Endothelial cell (in vitro differentiated cells): ENCODE measurements around the gene ERCC2. TPM values are rescaled to one million over a fixed set of nuclear protein-coding genes. Genes with fewer than 3 reads are reported as not detected.
"Not testable (repeated sequence)": the region's sequence is repeated elsewhere in the genome, so short reads cannot be mapped to it uniquely, and the experiment has no call there.

Experiments used
- DNase-seq: peaks from one replicate; pipeline ENCODE4 v3.0.0; 2021; ENCODE audit warnings: low spot score
- H3K27ac Mint-ChIP-seq: one replicate; pipeline ENCODE4 v1.8.0; 2021; ENCODE audit warnings: mixed read lengths, inconsistent platforms; ENCODE audit not compliant: unreplicated experiment
- H3K27me3 Mint-ChIP-seq: one replicate; pipeline ENCODE4 v1.8.0; 2021; ENCODE audit warnings: mild to moderate bottlenecking, moderate library complexity, mixed read lengths, inconsistent platforms; ENCODE audit not compliant: unreplicated experiment
- H3K36me3 Mint-ChIP-seq: one replicate; pipeline ENCODE4 v1.8.0; 2021; ENCODE audit warnings: mild to moderate bottlenecking, low read depth, mixed read lengths, inconsistent platforms; ENCODE audit not compliant: unreplicated experiment
- H3K4me1 Mint-ChIP-seq: one replicate; pipeline ENCODE4 v1.8.0; 2021; ENCODE audit warnings: mild to moderate bottlenecking, mixed read lengths, inconsistent platforms; ENCODE audit not compliant: unreplicated experiment
- H3K4me3 Mint-ChIP-seq: one replicate; pipeline ENCODE4 v1.8.0; 2021; ENCODE audit warnings: mild to moderate bottlenecking, mixed read lengths, inconsistent platforms; ENCODE audit not compliant: unreplicated experiment
- H3K9me3 Mint-ChIP-seq: one replicate; pipeline ENCODE4 v1.8.0; 2021; ENCODE audit warnings: mixed read lengths, inconsistent platforms; ENCODE audit not compliant: unreplicated experiment
- total RNA-seq: library from RNA; stranded (reverse); fragmentation: NEBNext Ultra II Directional; extraction: Animal tissue kit (Norgen Biotek cat#: 25700); gene quantifications from one replicate; pipeline ENCODE4 v1.2.1, GENCODE V29; 2021; ENCODE audit not compliant: unreplicated experiment
- TF ChIP-seq, protein P1 (sequence below): fragments of 200-600 bp; sonication (generic); IDR thresholded peaks from one replicate; pipeline ENCODE4 v1.5.0; 2021; ENCODE audit warnings: antibody characterized with exemption; ENCODE audit not compliant: unreplicated experiment

Gene ERCC2
- total RNA-seq, 1 donor from 2014 or later: 44.2 TPM

DNA sequence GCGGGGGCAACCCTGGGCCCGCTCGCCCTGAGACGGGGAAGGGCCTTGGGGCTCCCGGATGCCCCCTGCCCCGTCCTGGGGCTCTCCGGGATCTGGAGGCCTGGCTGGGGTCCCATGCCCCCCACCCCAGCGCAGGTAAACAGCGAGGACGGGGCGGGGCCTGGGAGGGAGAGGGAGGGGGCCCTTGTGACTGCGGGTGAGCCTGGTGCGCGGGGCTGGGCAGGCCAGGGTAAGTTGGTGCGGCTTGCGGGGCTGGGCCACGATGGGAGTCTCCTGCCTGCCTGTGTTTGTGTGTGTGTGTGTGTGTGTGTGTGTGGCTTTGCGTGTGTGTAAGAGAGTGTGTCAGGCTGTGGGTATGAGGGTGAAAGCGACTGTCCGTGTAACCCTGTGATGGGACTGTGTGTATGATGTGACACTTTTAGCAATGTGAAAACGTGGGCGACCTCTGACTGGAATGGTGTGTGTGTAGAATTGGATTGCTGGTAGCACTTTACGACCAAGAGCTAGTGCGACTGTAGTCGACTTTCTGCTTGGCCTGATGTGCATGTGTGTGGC lies 29.4 kb downstream of the ERCC2 start:
- Mint-ChIP-seq H3K27me3 (peaks cover 10% of the 10 kb centered on the region), H3K36me3 (no peaks in the 10 kb centered on the region), H3K9me3 (no peaks in the 10 kb centered on the region), H3K4me3 (no peak overlapping the region), H3K4me1 (peaks cover 4% of the 10 kb centered on the region), H3K27ac (no peak overlapping the region)
- TF ChIP-seq, protein P1, sequence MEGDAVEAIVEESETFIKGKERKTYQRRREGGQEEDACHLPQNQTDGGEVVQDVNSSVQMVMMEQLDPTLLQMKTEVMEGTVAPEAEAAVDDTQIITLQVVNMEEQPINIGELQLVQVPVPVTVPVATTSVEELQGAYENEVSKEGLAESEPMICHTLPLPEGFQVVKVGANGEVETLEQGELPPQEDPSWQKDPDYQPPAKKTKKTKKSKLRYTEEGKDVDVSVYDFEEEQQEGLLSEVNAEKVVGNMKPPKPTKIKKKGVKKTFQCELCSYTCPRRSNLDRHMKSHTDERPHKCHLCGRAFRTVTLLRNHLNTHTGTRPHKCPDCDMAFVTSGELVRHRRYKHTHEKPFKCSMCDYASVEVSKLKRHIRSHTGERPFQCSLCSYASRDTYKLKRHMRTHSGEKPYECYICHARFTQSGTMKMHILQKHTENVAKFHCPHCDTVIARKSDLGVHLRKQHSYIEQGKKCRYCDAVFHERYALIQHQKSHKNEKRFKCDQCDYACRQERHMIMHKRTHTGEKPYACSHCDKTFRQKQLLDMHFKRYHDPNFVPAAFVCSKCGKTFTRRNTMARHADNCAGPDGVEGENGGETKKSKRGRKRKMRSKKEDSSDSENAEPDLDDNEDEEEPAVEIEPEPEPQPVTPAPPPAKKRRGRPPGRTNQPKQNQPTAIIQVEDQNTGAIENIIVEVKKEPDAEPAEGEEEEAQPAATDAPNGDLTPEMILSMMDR: no peak
- no peak for DNase-seq

DNA sequence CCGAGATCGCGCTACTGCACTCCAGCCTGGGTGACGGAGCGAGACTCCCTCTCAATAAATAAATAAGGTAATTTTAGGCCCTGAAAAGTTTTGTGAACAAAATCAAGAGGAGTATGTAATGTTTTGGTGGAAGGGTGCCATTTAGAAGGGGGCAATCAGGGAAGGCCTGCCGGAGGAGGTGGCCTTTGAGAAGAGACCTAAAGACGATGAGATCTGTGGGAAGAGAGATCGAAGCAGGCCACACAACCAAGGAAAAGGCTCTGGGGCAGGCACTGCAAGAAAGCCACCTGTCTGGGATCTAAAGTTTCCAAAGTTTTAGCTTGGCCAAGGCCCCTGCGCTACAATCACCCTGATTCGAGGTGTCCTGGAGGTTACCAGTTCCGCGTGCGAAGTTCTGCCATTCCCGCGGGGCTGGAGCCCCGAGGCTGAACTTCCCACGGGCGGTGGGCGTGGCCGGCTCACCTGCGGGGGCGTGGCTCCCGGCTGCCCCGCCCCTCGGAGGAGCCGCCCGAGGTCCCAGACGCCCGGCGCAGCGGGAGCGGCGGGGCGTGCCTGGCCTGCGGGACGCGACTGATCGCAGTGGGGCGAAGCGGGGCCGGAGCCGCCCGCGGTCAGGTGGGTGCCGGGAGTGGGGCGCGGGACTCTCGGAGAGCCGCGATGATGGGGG lies 30.0 kb downstream of the ERCC2 start, which contains the start of gene KLC3:
Gene KLC3, plus strand, starts transcription at position 519 of the 667 bp plus-strand sequence. CDS start 4,792 bp downstream, outside the sequence.
- H3K27me3 Mint-ChIP-seq: peaks cover 7% of the 10 kb centered on the region
- TF ChIP-seq, protein P1: no peak
- H3K4me3 Mint-ChIP-seq: peak within 1 kb of the TSS; percentile 80
- H3K4me1 Mint-ChIP-seq: peaks cover 4% of the 10 kb centered on the region
- DNase-seq: peak; percentile 20
- H3K9me3 Mint-ChIP-seq: no peaks in the 10 kb centered on the region
- no peaks in the 10 kb centered on the region for H3K36me3 Mint-ChIP-seq
- no peak within 1 kb of the TSS for H3K27ac Mint-ChIP-seq

DNA sequence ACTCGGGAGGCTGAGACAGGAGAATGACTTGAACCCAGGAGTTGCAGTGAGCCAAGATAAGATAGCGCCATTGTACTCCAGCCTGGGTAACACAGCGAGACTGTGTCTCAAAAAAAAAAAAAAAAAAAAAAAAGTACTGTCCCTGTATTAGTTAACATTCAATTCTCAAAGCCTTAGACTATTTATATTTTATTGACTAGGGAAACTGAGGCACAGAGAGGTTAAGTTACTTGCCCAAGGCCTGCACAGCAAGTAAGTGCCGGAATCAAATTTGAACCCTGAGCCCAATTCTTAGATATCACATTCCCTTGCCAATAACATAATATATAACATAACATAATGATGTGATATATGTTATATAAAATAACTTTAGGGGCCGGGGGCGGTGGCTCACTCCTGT lies 30.7 kb downstream of the ERCC2 start:
- DNase-seq: no peak
- Mint-ChIP-seq H3K27ac (no peak overlapping the region), H3K36me3 (no peaks in the 10 kb centered on the region), H3K4me3 (no peak overlapping the region), H3K9me3 (no peaks in the 10 kb centered on the region), H3K4me1 (peaks cover 4% of the 10 kb centered on the region), H3K27me3 (peaks cover 7% of the 10 kb centered on the region)
- TF ChIP-seq, protein P1: no peak

DNA sequence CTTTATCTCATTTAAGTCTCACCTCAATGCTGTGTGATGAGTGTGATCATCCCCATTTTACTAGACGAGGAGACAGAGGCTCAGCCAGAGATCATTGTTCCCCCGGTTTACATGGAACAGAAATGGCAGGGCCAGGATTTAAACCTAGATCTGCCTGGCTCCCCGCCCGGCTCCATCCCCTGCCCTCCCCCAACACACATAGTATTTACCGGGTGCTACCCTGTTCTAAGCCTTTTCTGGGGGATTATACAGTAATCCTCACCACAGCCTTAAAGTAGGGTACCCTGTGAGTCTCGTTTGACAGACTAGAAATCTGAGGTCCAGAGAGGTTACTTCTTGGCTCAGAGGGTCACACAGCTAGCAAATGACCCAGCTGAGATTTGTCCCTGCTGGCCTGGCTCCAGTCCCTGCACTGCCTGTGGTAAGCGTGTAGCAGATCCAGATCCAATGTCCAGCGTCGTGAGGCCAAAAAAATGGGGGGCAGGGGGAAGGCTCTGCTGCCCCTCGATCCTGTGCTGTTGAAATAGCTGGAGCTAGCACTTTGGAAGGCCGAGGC lies 33.6 kb downstream of the ERCC2 start:
- Mint-ChIP-seq H3K9me3 (no peaks in the 10 kb centered on the region), H3K4me3 (no peak overlapping the region), H3K27me3 (peaks cover 6% of the 10 kb centered on the region), H3K27ac (no peak overlapping the region), H3K4me1 (peaks cover 4% of the 10 kb centered on the region), H3K36me3 (no peaks in the 10 kb centered on the region)
- TF ChIP-seq, protein P1: no peak
- no peak for DNase-seq

DNA sequence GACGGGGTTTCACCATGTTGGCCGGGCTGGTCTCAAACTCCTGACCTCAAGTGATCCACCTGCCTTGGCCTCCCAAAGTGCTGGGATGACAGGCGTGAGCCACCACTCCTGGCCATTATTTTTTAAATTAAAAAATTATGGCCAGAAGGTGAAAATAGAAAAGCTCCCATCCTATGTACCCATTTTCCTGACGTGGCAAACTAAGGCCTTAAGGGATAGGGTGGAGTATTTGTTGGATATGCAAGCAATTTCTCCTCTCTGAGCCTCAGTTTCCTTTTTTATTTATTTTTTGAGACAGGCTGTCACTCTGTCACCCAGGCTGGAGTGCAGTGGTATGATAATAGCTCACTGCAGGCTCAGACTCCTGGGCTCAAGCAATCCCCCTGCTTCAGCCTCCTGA lies 35.5 kb downstream of the ERCC2 start:
- not testable (repeated sequence) for H3K4me1 Mint-ChIP-seq, DNase-seq, H3K36me3 Mint-ChIP-seq, H3K9me3 Mint-ChIP-seq, H3K27ac Mint-ChIP-seq, H3K4me3 Mint-ChIP-seq, H3K27me3 Mint-ChIP-seq
